Right ventricle myocardium superior (tissue), 1 donor: ENCODE measurements around the gene NFKB1. TPM values are rescaled to one million over a fixed set of nuclear protein-coding genes. Genes with fewer than 3 reads are reported as not detected.
"Not testable (repeated sequence)": the region's sequence is repeated elsewhere in the genome, so short reads cannot be mapped to it uniquely, and the experiment has no call there.

ENCODE experiments used
- ATAC-seq: fragments of 200-7000 bp; cut with Tn5 transposase; one replicate; pipeline ENCODE4 v1.9.1; 2020; ENCODE audit warnings: mild to moderate bottlenecking; ENCODE audit not compliant: poor library complexity
- DNase-seq: peaks from one replicate; pipeline ENCODE4 v3.0.0-alpha.2; 2020
- intact Hi-C: fragments of 100-400 bp; cut with DNase I; formaldehyde crosslinking; loops from one replicate; pipeline ENCODE4 v1.11.2; 2022
- total RNA-seq: library from RNA; stranded (reverse); fragmentation: NEBNext Ultra II Directional; extraction: Animal tissue kit (Norgen Biotek cat#: 25700); gene quantifications from one replicate; pipeline ENCODE4 v1.2.1, GENCODE V29; 2021
- donor health status: DM: no; HTN: yes; CAD: no; lungs with severe emphysema.

Gene NFKB1
- total RNA-seq, 1 donor from 2014 or later, result 18.9 TPM

DNA sequence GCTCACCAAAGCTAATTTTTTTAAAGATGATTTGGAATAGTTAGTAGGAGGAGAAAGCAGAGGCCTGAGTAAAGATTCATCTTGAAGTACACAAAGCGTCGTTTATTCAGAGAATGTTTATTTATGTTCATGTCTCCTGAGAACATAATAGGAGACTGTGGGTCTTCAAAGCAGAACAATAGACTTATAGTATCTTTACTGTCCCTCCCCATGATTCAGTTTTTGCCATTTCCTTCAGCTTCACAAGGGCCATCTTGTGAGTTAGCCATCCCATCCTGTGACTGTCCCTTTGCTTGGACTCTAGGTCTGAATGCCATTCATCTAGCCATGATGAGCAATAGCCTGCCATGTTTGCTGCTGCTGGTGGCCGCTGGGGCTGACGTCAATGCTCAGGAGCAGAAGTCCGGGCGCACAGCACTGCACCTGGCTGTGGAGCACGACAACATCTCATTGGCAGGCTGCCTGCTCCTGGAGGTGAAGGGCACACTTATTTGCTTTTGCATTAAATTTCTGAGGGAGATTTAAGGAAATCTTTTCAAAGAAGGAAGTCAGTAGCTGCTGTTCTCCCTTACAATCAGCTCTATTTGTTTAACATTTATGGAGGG, 105.8 kb downstream of the NFKB1 start:
- ATAC-seq, result no peak
- DNase-seq, result no peak
- intact Hi-C loops, result no loop called here

DNA sequence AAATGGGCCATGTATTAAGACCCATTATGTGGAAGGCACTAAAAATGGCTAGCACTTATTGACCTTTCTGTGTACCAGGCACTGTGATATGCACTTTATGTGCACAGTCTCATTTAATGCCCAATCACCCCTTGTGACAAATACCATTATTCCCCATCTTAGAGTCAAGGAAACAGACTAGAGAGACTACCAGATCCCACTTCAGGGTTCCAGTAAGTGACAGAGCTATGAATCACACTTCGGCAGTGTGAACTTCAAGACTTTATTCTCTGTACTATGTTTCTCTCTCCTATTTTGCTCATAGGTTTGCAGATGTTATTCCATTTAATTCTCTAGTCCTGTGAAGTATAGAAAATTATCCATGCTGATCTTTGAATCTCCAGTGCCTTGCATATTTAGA, 107.0 kb downstream of the NFKB1 start:
- intact Hi-C loops, result no loop called here
- ATAC-seq (no peak), DNase-seq (no peak)

DNA sequence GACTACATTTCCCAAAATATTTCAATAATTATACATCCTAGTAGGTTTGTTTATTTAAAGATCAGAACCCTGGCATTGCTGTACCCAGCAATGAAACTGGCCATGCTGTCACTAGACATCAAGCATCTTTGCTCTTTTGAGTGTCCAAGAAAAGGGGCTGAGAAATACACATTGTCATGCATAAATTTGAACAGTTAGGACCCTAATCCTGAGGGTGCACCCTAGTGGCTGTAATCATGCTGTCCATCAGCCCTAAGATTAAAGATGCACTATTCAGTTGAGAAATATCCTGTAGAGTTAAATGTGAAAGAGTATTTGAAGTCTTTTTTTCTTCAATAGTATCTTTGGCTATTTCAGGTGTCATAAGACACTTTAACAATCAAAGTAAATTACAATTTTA, 108.8 kb downstream of the NFKB1 start:
- ATAC-seq (no peak), DNase-seq (no peak)
- intact Hi-C loops, result no loop called here

DNA sequence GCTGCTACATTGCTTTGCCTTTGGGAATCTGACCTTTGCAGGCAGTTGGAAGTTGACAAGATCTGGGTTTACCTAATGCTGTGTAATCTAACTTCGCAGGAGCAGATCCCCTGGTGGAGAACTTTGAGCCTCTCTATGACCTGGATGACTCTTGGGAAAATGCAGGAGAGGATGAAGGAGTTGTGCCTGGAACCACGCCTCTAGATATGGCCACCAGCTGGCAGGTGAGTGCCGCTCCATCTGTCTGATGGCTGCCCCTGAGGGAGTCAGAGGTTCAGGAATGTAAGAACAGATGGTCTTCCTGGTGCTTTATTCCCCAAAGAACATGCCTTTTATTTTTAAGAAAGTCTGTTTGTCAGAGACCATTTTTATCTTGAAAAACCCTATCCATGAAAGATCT, 109.3 kb downstream of the NFKB1 start:
- ATAC-seq (no peak), DNase-seq (no peak)
- intact Hi-C loops, result no loop called here

DNA sequence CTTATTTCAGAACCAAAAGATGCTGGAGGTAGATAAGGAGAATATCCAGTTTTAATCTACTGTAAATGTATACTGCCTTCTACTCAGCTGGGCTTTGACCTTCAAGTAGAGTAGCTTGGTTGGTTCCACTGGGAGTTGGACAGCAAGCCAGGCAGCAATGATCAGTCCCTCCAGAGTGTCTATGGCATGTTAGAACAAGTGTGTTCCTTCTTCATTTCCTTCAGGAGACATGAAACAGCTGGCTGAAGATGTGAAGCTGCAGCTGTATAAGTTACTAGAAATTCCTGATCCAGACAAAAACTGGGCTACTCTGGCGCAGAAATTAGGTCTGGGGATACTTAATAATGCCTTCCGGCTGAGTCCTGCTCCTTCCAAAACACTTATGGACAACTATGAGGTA, 111.1 kb downstream of the NFKB1 start:
- ATAC-seq (no peak), DNase-seq (no peak)
- intact Hi-C loops, result no loop called here

DNA sequence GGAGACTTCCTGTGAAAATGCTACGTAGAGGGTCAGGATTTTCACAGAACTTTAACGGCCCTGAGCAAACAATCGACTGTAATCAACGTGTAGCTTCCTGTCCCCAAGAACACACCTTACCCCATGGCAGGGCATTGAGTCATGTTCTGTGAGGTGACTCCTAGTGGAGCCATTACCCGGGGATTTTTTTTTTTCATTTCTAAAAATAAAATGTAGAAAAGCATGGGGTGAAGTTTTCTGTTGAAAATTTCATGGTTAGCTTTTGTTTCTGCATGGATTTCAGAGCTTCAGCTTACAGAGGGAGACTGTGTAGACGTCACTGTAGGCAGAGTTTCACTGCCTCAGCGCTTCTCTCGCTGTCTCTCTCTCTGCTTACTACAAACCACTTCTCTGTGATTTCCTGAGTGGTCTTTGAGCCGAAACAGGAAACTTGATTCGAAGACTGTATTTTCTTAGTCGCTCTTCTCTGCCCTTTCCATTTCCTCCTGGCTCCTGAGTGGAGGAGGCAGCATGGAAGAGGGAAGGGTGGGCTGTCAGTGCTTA, 111.7 kb downstream of the NFKB1 start:
- intact Hi-C loops, result no loop called here
- ATAC-seq, result no peak
- no peak for DNase-seq

DNA sequence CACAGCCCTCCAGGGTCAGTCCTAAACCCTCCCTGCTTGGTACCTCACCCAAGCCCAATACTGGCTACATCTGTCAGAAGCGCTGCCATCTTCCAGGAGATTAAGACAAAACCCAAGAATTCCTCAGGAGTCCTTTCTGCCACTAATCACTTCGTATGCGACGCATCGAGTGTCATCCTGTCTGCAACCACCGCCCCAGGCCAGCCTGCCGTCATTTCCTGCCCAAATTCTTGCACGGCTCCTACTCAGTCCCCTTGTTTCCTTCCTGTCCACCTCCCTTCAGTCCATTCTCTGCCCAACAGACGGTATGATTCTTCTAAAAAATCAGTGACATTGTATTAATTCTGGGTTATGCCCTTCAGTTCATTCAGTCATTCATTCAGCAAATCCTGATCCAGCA, 113.6 kb downstream of the NFKB1 start:
- ATAC-seq (no peak), DNase-seq (no peak)
- intact Hi-C loops, result no loop called here

DNA sequence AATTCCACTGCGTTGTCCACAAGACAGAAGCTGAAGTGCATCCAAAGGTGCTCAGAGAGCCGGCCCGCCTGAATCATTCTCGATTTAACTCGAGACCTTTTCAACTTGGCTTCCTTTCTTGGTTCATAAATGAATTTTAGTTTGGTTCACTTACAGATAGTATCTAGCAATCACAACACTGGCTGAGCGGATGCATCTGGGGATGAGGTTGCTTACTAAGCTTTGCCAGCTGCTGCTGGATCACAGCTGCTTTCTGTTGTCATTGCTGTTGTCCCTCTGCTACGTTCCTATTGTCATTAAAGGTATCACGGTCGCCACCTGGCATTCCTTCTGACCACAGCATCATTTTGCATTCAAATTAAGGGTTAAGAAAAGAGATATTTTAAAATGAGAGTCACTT, 115.5 kb downstream of the NFKB1 start:
- intact Hi-C loops, result no loop called here
- ATAC-seq (no peak), DNase-seq (no peak)

DNA sequence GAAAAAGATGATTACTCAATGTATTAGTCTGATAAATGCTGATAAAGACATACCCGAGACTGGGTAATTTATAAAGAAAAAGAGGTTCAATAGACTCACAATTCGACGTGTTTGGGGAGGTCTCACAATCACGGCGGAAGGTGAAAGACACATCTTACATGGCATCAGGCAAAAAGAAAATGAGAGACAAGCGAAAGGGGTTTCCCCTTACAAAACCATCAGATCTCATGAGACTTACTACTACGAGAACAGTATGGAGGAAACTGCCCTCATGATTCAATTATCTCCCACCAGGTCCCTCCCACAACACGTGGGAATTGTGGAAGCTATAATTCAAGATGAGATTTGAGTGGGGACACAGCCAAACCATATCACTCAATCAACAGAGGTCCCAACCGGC, 117.9 kb downstream of the NFKB1 start:
- DNase-seq, result not testable (repeated sequence)

DNA sequence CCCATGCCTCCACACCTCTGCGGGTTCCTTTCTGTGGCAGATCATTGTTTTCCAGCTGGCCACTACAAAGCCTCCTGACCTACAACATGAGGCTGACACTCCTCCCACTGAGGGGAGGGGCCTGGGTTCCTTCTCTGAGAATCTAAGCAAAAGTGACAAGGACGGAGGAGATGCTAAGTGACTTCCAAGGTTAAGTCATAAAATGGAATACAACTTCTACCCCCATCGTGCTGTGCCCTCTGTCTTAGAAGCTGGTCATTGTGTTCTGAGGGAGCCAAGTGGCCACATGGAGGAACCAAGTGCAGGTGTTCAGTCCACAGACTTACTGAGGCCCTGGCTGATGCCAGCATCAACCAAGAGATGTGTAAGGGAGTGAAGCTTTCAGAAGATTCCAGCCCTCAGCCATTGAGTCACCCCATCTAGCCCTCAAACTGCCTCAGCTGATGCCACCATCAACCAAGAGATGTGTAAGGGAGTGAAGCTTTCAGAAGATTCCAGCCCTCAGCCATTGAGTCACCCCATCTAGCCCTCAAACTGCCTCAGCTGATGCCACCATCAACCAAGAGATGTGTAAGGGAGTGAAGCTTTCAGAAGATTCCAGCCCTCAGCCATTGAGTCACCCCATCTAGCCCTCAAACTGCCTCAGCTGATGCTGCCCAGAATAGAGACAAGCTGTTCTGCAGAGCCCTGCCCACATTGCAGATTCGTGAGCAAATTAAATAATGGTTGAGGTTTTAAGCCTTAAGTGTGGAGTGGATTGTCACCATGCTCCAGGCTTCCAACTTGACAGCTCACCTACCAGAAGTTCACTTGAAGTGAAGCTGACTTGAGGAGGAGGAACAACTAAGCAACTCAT, 118.8 kb downstream of the NFKB1 start:
- ATAC-seq, result peak; percentile 7
- intact Hi-C loops, result loop anchor here (10.0 kb wide), 2 partner anchors 165 to 475 kb away; partner anchors contain the start of gene BDH2
- DNase-seq, result not testable (repeated sequence)

More for the DNA sequence above, 117.9 kb downstream of the NFKB1 start:
- ATAC-seq, intact Hi-C loops: not testable (repeated sequence)

DNA sequence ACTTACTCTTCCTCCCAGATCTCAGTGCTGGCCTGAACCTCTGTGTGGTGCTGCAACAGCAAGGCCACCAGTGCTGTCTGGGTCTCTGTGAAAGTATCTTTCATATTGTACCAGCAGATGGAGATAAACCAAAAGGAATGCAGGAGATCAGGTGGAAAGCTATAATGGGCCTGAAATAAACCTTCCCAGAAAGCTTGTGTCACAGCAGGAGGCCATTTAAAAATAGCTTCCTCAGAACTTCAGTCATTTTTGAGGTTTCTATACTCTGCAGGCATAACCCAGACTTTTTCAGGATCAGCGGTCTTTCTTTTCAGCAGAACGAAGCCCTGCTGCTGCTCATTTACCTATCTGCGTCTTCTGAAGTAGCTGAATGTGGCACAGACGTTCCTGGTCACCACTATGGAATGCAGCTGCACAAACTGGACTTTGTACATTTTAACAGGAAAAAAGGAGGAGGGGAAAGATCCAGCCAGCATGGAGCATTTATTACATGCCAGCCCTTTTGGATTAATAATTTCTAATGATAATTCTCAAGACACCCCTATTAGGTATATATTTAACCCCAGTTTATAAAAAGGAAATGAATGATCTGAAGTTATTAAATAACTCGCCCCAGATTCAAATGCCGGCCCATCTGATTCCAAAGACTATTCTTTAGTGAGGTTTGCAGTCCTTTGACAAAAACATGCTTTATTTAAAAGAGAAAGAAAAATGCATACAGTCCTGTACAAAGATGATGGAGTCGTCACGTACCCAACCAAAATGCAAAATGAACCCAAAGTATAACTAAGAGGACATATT, 119.7 kb downstream of the NFKB1 start:
- intact Hi-C loops, result loop anchor here (1.0 to 10.0 kb wide), 3 partner anchors 166 to 474 kb away; partner anchors contain the start of gene BDH2
- DNase-seq, result no peak
- peak; percentile 96 for ATAC-seq

DNA sequence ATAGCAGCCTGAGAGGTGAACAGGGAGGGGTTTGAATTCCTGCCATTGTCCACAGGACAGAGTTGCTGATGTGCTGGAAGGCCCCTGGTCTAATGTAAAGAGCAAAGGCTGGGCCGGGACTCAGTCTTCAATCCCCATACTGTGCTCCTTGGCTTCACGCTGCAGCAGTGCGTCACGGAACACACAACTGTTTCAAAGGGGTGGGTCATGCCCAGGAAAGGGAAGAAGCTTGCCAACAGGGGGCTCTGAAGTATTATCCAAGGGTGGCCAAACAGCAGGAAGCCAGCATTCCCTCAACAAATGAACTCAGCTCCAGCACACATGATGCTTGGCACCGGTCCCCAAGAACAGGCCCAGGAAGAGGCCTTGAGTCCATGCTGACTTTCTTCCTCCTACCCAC, 122.5 kb downstream of the NFKB1 start:
- intact Hi-C loops, result loop anchor here (10.0 kb wide), 2 partner anchors 169 to 471 kb away; partner anchors contain the start of gene BDH2
- DNase-seq, result no peak
- ATAC-seq, result no peak

DNA sequence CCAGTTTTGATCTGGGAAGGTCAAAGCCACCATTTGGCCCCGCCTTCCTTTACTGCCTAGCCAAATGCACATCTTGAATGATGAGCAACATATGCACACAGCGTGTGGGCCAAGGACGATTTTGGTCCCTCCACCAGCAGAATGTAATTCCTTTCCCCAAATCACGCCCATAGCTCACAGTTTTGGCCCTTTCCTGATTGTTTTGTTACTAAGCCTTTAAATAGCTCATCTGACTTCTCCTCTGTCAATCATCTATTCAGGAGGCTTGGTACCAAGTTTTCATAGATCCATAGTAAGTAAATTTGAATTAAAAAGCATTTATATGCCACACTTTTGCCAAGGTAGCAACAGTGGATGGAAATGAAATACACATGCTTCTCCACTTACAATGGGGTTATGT, 123.3 kb downstream of the NFKB1 start:
- intact Hi-C loops, result loop anchor here (10.0 kb wide), 2 partner anchors 170 to 470 kb away; partner anchors contain the start of gene BDH2
- ATAC-seq, result no peak
- no peak for DNase-seq

DNA sequence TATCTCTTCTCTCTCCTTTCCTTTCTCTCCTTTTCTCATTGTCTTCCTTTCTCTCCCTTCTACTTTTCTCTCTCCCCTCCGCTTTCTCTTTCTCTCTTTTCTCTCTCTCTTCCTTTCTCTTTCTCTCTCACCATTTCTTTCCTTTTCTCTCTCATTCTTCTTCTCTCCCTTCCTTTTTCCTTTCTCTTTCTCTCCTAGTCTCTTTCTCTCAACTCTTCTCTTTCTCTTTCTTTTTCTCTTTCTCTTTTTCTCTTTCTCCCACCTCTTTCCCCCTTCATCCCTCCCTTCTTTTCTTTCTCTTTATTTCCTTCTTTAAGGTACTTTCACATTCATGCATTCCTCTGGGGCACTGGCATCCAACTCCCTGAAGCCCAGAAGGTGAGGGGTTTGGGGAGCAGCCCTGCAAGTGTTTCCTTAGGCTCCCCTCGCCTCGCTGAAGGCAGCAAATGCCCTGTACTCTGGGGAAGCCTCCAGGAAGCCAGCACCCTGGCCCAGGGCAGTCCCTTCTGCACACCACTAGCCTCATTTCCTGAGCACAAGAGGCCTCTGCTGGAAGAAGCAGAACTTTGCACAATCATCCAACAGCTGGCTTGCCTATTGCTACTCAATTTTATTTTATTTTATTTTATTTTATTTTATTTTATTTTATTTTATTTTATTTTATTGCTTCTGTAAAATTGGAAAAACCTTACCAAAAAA, 124.2 kb downstream of the NFKB1 start:
- peak; percentile 62 for DNase-seq
- intact Hi-C loops, result loop anchor here (10.0 kb wide), 2 partner anchors 171 to 469 kb away; partner anchors contain the start of gene BDH2
- ATAC-seq, result peak; percentile 62

DNA sequence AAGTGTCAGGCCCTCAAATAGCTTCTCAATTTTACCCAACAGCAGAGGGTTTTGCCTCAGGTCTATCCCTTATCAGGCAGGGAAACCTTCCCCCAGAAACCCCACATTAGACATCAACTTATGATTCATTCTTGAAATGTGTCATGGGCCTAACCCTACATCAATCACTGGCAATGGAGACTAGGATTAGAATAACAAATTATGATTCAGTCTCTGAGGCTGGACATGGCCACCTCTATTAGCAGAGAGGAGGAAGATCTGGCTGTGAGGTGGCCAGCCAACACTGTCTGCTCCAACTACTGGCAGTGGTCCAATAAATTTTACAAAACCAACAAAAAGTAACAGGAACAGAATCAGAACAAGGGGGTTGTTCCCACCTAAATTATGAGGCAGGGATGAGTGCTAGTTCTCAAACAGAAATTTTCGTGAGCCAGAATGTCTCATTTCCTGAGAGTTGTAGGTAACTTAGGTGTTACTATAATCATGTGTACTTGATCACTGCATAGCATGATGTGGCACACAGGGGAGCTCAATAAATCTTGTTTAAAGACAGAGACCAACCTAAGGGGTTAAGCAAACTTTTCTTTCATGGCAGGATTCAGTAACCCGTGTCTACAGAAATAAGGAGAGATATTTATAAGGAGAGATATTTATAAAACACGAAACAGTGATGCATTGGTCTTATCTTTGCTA, 126.8 kb downstream of the NFKB1 start:
- ATAC-seq, result no peak
- DNase-seq, result no peak
- intact Hi-C loops, result loop anchor here (10.0 kb wide), 2 partner anchors 173 to 467 kb away; partner anchors contain the start of gene BDH2

DNA sequence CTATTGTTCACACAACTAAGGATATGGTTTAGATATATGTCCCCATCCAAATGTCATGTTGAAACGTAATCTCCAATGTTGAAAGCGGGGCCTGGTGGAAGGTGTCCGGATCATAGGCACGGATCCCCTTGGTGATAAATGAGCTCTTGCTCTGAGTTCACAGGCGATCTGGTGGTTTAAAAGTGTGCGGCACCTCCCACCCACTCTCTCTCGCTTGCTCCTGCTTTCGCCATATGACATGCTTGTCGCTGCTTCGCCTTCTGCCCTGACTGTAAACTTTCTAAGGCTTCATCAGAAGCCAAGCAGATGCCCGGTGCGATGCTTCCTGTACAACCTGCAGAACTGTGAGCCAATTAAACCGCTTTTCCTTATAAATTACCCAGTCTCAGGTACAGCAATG, 128.5 kb downstream of the NFKB1 start:
- DNase-seq (no peak), ATAC-seq (no peak)
- intact Hi-C loops, result loop anchor here (10.0 kb wide), 2 partner anchors 175 to 465 kb away; partner anchors contain the start of gene BDH2

DNA sequence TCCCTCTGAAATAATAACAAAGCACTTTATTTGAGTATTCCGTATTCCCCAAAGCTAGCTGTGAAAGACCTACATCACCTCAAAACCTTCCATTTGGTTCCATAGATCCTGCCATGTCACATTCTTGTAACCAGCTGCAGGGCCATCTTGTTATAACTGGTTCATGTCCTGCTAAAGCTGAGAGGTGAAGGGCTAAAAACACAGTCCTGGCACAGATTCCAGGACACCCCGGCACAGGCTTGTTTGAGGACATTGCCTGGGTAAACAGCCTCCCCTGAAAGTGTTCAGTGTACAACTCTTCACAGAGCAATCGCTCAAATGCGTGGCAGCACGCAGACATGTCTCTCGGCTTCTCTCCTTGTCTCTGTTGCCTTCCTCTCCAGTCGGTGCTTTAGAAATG, 130.5 kb downstream of the NFKB1 start:
- intact Hi-C loops, result no loop called here
- DNase-seq (no peak), ATAC-seq (no peak)
